ENCODE measurements around the gene GJC1. TPM values are rescaled to one million over a fixed set of nuclear protein-coding genes. Genes with fewer than 3 reads are reported as not detected.

The GJC1 gene
- total and polyA plus RNA-seq, 2 donors (not counting 1 experiment from before 2014, with no cell fraction given): 33.9 to 97.3 TPM

DNA sequence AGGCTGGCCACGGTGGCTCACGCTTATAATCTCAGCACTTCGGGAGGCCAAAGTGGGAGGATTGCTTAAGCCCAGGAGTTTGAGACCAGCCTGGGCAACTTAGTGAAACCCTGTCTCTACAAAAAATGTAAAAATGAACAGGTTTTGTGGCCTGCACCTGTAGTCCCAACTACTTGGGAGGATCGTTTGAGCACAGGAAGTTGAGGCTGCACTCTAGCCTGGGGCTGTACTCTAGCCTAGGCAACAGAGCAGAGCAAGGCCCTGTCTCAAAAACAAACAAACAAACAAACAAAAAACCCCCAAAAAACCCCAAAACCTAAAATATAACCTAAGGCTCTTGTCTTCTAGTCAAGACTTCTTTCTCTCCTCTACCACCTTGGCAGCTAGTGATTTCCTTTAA is 10.2 kb upstream of the GJC1 start:
- Histone ChIP-seq H3K4me3 (replicated peaks in 1 of 4; ENCODE audit: control extremely low read depth in 1 of 4, insufficient read depth in 1 of 4, low read depth in 3 of 4, low read length in 4 of 4) (no peak overlapping the region), H3K4me2 (ENCODE audit: extremely low read depth, insufficient read depth, low read length) (no peak overlapping the region), H3K27me3 (ENCODE audit: control insufficient read depth, insufficient read depth, low read length) (no peaks in the 10 kb centered on the region), H3K9ac (ENCODE audit: insufficient read depth, low read length) (no peak overlapping the region), H3K9me3 (ENCODE audit: control insufficient read depth, insufficient read depth, low read depth, low read length) (no peaks in the 10 kb centered on the region), H3K36me3 (ENCODE audit: control insufficient read depth, insufficient read depth, low read length) (no peaks in the 10 kb centered on the region), H3K27ac (ENCODE audit: insufficient read depth, low read length) (no peak overlapping the region), H4K20me1 (ENCODE audit: control insufficient read depth, extremely low read depth, insufficient read depth, low read length) (no peaks in the 10 kb centered on the region), H2AFZ (ENCODE audit: low read length) (no peak overlapping the region), H3K79me2 (ENCODE audit: control insufficient read depth, insufficient read depth, low read length) (no peaks in the 10 kb centered on the region), H3K4me1 (ENCODE audit: control insufficient read depth, extremely low read depth, insufficient read depth, low read length) (peaks cover 13% of the 10 kb centered on the region)
- TF ChIP-seq EZH2 (IDR thresholded peaks at IDR 0.05; ENCODE audit: low read length, missing control alignments): no peak
- TF ChIP-seq, protein P1, sequence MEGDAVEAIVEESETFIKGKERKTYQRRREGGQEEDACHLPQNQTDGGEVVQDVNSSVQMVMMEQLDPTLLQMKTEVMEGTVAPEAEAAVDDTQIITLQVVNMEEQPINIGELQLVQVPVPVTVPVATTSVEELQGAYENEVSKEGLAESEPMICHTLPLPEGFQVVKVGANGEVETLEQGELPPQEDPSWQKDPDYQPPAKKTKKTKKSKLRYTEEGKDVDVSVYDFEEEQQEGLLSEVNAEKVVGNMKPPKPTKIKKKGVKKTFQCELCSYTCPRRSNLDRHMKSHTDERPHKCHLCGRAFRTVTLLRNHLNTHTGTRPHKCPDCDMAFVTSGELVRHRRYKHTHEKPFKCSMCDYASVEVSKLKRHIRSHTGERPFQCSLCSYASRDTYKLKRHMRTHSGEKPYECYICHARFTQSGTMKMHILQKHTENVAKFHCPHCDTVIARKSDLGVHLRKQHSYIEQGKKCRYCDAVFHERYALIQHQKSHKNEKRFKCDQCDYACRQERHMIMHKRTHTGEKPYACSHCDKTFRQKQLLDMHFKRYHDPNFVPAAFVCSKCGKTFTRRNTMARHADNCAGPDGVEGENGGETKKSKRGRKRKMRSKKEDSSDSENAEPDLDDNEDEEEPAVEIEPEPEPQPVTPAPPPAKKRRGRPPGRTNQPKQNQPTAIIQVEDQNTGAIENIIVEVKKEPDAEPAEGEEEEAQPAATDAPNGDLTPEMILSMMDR (conservative IDR thresholded peaks at IDR 0.05 in 1 of 2, IDR thresholded peaks at IDR 0.05 in 1 of 2; ENCODE audit: low read depth in 1 of 2, low read length in 2 of 2): no peak
- DNase-seq (ENCODE audit: low read depth in 2 of 2): no peak

- H3K4me2 ChIP-seq (ENCODE audit: extremely low read depth, insufficient read depth, low read length): no peak overlapping the region
- H3K79me2 ChIP-seq (ENCODE audit: control insufficient read depth, insufficient read depth, low read length): no peaks in the 10 kb centered on the region
- no peak overlapping the region for H3K9ac ChIP-seq (ENCODE audit: insufficient read depth, low read length)
- no peak overlapping the region for H3K4me3 ChIP-seq (replicated peaks in 1 of 4; ENCODE audit: control extremely low read depth in 1 of 4, insufficient read depth in 1 of 4, low read depth in 3 of 4, low read length in 4 of 4)
- H3K27ac ChIP-seq (ENCODE audit: insufficient read depth, low read length): no peak overlapping the region
- H4K20me1 ChIP-seq (ENCODE audit: control insufficient read depth, extremely low read depth, insufficient read depth, low read length): no peaks in the 10 kb centered on the region
- H3K9me3 ChIP-seq (ENCODE audit: control insufficient read depth, insufficient read depth, low read depth, low read length): no peaks in the 10 kb centered on the region
- no peaks in the 10 kb centered on the region for H3K36me3 ChIP-seq (ENCODE audit: control insufficient read depth, insufficient read depth, low read length)
- no peak for TF ChIP-seq EZH2 (IDR thresholded peaks at IDR 0.05; ENCODE audit: low read length, missing control alignments)
- TF ChIP-seq, protein P1 (conservative IDR thresholded peaks at IDR 0.05 in 1 of 2, IDR thresholded peaks at IDR 0.05 in 1 of 2; ENCODE audit: low read depth in 1 of 2, low read length in 2 of 2): no peak
- no peak for DNase-seq (ENCODE audit: low read depth in 2 of 2)
- no peaks in the 10 kb centered on the region for H3K4me1 ChIP-seq (ENCODE audit: control insufficient read depth, extremely low read depth, insufficient read depth, low read length)
- no peaks in the 10 kb centered on the region for H3K27me3 ChIP-seq (ENCODE audit: control insufficient read depth, insufficient read depth, low read length)
- no peak overlapping the region for H2AFZ ChIP-seq (ENCODE audit: low read length)
Measured at GRCh38 chr17:44837196-44837595, 7.1 kb upstream of the GJC1 start.

DNA sequence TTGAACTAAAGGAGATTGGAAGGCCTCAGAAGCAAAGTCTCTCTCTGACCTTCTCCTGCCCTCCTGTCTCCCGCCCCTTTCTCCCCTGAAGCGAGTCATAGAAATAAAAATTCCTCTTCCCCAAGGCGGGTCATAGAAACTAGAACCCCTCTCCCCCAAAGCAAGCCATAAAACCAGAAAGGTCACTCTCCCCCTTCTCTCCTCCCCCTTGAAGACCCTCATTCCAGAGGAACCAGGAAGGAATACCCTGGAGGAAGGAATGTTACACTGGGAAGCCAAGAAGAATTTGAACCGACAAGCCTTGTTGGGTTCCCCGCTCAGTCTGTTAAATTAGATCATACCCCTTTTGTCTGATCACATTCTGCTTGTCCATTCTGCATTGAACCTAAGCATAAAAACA is 2.7 kb upstream of the GJC1 start:
- H3K79me2 ChIP-seq (ENCODE audit: control insufficient read depth, insufficient read depth, low read length): peaks cover 20% of the 10 kb centered on the region
- no peaks in the 10 kb centered on the region for H3K9me3 ChIP-seq (ENCODE audit: control insufficient read depth, insufficient read depth, low read depth, low read length)
- H4K20me1 ChIP-seq (ENCODE audit: control insufficient read depth, extremely low read depth, insufficient read depth, low read length): no peaks in the 10 kb centered on the region
- no peak overlapping the region for H3K27ac ChIP-seq (ENCODE audit: insufficient read depth, low read length)
- no peak overlapping the region for H3K4me2 ChIP-seq (ENCODE audit: extremely low read depth, insufficient read depth, low read length)
- DNase-seq (ENCODE audit: low read depth in 2 of 2): no peak
- H3K36me3 ChIP-seq (ENCODE audit: control insufficient read depth, insufficient read depth, low read length): no peaks in the 10 kb centered on the region
- H3K4me3 ChIP-seq (replicated peaks in 1 of 4; ENCODE audit: control extremely low read depth in 1 of 4, insufficient read depth in 1 of 4, low read depth in 3 of 4, low read length in 4 of 4): no peak overlapping the region
- H3K9ac ChIP-seq (ENCODE audit: insufficient read depth, low read length): no peak overlapping the region
- H2AFZ ChIP-seq (ENCODE audit: low read length): no peak overlapping the region
- H3K27me3 ChIP-seq (ENCODE audit: control insufficient read depth, insufficient read depth, low read length): no peaks in the 10 kb centered on the region
- H3K4me1 ChIP-seq (ENCODE audit: control insufficient read depth, extremely low read depth, insufficient read depth, low read length): no peaks in the 10 kb centered on the region
- TF ChIP-seq EZH2 (IDR thresholded peaks at IDR 0.05; ENCODE audit: low read length, missing control alignments): no peak
